H1 (cell line): Measurements from ENCODE around the gene ZNF516. TPM values are rescaled to one million over a fixed set of nuclear protein-coding genes. Genes with fewer than 3 reads are reported as not detected.

Experiments
- CTCF ChIA-PET: fragments of 300-600 bp; sonication (Branson Sonifier 250); formaldehyde crosslinking; loops from one replicate; lab custom pipeline; 2021; ENCODE audit not compliant: partially characterized antibody; lab: Charles Lee
- POLR2A ChIA-PET: fragments of 300-600 bp; sonication (Branson Sonifier 250); formaldehyde crosslinking; loops from one replicate; lab custom pipeline; 2021; ENCODE audit warnings: inconsistent platforms; ENCODE audit not compliant: partially characterized antibody; lab: Charles Lee
- DNase-seq, 2 experiments: peaks; one replicate each; pipeline versions ENCODE4 v3.0.0 to v3.0.0-alpha.2; 2010 to 2022; ENCODE audit warnings: low spot score in 2 of 2, low read depth in 1 of 2, mixed read lengths in 1 of 2
- FAIRE-seq: peaks from 2 replicates; lab custom pipeline; 2011; peaks lifted over from hg19 to GRCh38; lab: Jason Lieb, UNC
- H2AFZ ChIP-seq: 2 replicates; pipeline ENCODE4 v1.8.1; 2012; ENCODE audit warnings: low read length, inconsistent platforms
- H2AK5ac ChIP-seq: 2 replicates; pipeline ENCODE4 v1.6.1; 2013; ENCODE audit warnings: low read depth, low read length
- H2BK120ac ChIP-seq: replicated peaks from 2 replicates; pipeline ENCODE3; 2013; ENCODE audit warnings: low read depth, low read length, inconsistent platforms
- H2BK12ac ChIP-seq: 2 replicates; pipeline ENCODE4 v1.6.1; 2013; ENCODE audit warnings: low read depth, low read length
- H2BK15ac ChIP-seq: 2 replicates; pipeline ENCODE4 v1.6.1; 2013; ENCODE audit warnings: low read length
- H2BK20ac ChIP-seq: 2 replicates; pipeline ENCODE4 v1.6.1; 2013; ENCODE audit warnings: low read length
- H2BK5ac ChIP-seq: 2 replicates; pipeline ENCODE4 v1.6.1; 2013; ENCODE audit warnings: low read depth, low read length
- H3K14ac ChIP-seq: 2 replicates; pipeline ENCODE4 v1.6.1; 2013; ENCODE audit warnings: inconsistent platforms; ENCODE audit not compliant: insufficient read length
- H3K18ac ChIP-seq: 2 replicates; pipeline ENCODE4 v1.6.1; 2013; ENCODE audit warnings: low read length; ENCODE audit errors: extremely low read depth
- H3K23ac ChIP-seq: 2 replicates; pipeline ENCODE4 v1.6.1; 2013; ENCODE audit warnings: inconsistent platforms; ENCODE audit not compliant: insufficient read length
- H3K23me2 ChIP-seq: 2 replicates; pipeline ENCODE4 v1.6.1; 2013; ENCODE audit warnings: low read depth, low read length
- H3K27ac ChIP-seq: 2 replicates; pipeline ENCODE4 v1.6.1; 2011; ENCODE audit warnings: low read depth, low read length, inconsistent platforms
- H3K27me3 ChIP-seq, 4 experiments: replicated peaks in 1 of 4; 1 replicate in 1 of 4; 2 replicates in 3 of 4; pipeline versions ENCODE4 v1.6.1 to v1.8.1; 2011 to 2013; ENCODE audit warnings: low read length in 3 of 4, mild to moderate bottlenecking in 3 of 4, inconsistent platforms in 2 of 4, mixed read lengths in 2 of 4, moderate library complexity in 1 of 4; ENCODE audit not compliant: control insufficient read depth in 3 of 4, insufficient read depth in 3 of 4; ENCODE audit errors: extremely low read depth in 1 of 4
- H3K36me3 ChIP-seq, 4 experiments: 2 replicates each; pipeline versions ENCODE4 v1.6.1 to v1.8.1; 2011 to 2013; ENCODE audit warnings: mild to moderate bottlenecking in 4 of 4, low read length in 3 of 4, moderate library complexity in 2 of 4, control low read depth in 1 of 4, inconsistent platforms in 1 of 4; ENCODE audit not compliant: insufficient read depth in 4 of 4, control insufficient read depth in 2 of 4
- H3K4ac ChIP-seq: replicated peaks from 2 replicates; pipeline ENCODE3; 2013; ENCODE audit warnings: low read length, low read depth, mixed read lengths, inconsistent platforms; ENCODE audit not compliant: insufficient read length
- H3K4me1 ChIP-seq, 4 experiments: replicated peaks in 1 of 4; 1 replicate in 1 of 4; 2 replicates in 3 of 4; pipeline versions ENCODE4 v1.6.1 to v1.8.1; 2011 to 2013; ENCODE audit warnings: low read length in 3 of 4, inconsistent platforms in 2 of 4, mixed read lengths in 1 of 4; ENCODE audit not compliant: insufficient read depth in 4 of 4, control insufficient read depth in 3 of 4
- H3K4me2 ChIP-seq, 2 experiments: 2 replicates each; pipeline versions ENCODE4 v1.6.1 to v1.8.1; 2011 to 2013; ENCODE audit warnings: low read depth in 2 of 2, low read length in 2 of 2, control low read depth in 1 of 2, inconsistent platforms in 1 of 2, mild to moderate bottlenecking in 1 of 2; ENCODE audit not compliant: insufficient read depth in 1 of 2
- H3K4me3 ChIP-seq, 4 experiments: fragments of 200-600, 300-600 bp in 1 of 4; sonication (generic), shearing (Covaris generic), sonication (Bioruptor Twin) in 1 of 4; 2 replicates each; pipeline versions ENCODE4 v1.5.1 to v1.8.1; 2011 to 2016; ENCODE audit warnings: low read length in 4 of 4, low read depth in 3 of 4, control low read depth in 2 of 4, inconsistent platforms in 2 of 4, mild to moderate bottlenecking in 2 of 4, mixed read lengths in 1 of 4, moderate library complexity in 1 of 4; ENCODE audit not compliant: insufficient read depth in 2 of 4; ENCODE audit errors: extremely low read depth in 1 of 4
- H3K56ac ChIP-seq: replicated peaks from 2 replicates; pipeline ENCODE3; 2013; ENCODE audit warnings: low read depth, mild to moderate bottlenecking, mixed read lengths, low read length, inconsistent platforms; ENCODE audit not compliant: insufficient read length
- H3K79me1 ChIP-seq: 2 replicates; pipeline ENCODE4 v1.6.1; 2013; ENCODE audit warnings: low read depth, low read length, control low read depth
- H3K79me2 ChIP-seq, 2 experiments: 2 replicates each; pipeline versions ENCODE4 v1.6.1 to v1.8.1; 2012 to 2013; ENCODE audit warnings: low read length in 2 of 2, mild to moderate bottlenecking in 2 of 2, inconsistent platforms in 1 of 2; ENCODE audit not compliant: insufficient read depth in 2 of 2, control insufficient read depth in 1 of 2
- H3K9ac ChIP-seq, 4 experiments: replicated peaks in 1 of 4; 1 replicate in 1 of 4; 2 replicates in 3 of 4; pipeline versions ENCODE4 v1.6.1 to v1.8.1; 2011 to 2013; ENCODE audit warnings: low read depth in 3 of 4, low read length in 3 of 4, control low read depth in 2 of 4, mild to moderate bottlenecking in 2 of 4, moderate library complexity in 2 of 4, inconsistent platforms in 1 of 4; ENCODE audit errors: extremely low read depth in 1 of 4
- H3K9me3 ChIP-seq, 2 experiments: 2 replicates each; pipeline versions ENCODE4 v1.6.1 to v1.8.1; 2012 to 2013; ENCODE audit warnings: mild to moderate bottlenecking in 2 of 2, moderate library complexity in 2 of 2, control low read depth in 1 of 2, inconsistent platforms in 1 of 2, low read depth in 1 of 2, low read length in 1 of 2, mixed read lengths in 1 of 2; ENCODE audit not compliant: insufficient read depth in 2 of 2
- H4K20me1 ChIP-seq, 2 experiments: replicated peaks in 1 of 2; 2 replicates each; pipeline versions ENCODE3 to v1.8.1; 2011 to 2013; ENCODE audit warnings: inconsistent platforms in 2 of 2, low read length in 2 of 2, mild to moderate bottlenecking in 1 of 2; ENCODE audit not compliant: insufficient read depth in 2 of 2, control insufficient read depth in 1 of 2
- H4K5ac ChIP-seq: 2 replicates; pipeline ENCODE4 v1.6.1; 2013; ENCODE audit warnings: low read length, low read depth, mixed read lengths, inconsistent platforms; ENCODE audit not compliant: insufficient read length
- H4K8ac ChIP-seq: 2 replicates; pipeline ENCODE4 v1.8.0; 2013; ENCODE audit warnings: mild to moderate bottlenecking, moderate library complexity, low read length, inconsistent platforms; ENCODE audit not compliant: insufficient read depth; ENCODE audit errors: extremely low read depth
- H4K91ac ChIP-seq: replicated peaks from 2 replicates; pipeline ENCODE3; 2013; ENCODE audit warnings: low read length, mixed read lengths, inconsistent platforms; ENCODE audit not compliant: insufficient read length
- BCL11A ChIP-seq, 2 experiments: IDR thresholded peaks; one replicate each; pipeline ENCODE4 v1.6.1; 2011; ENCODE audit warnings: low read depth in 2 of 2, low read length in 2 of 2, mild to moderate bottlenecking in 2 of 2
- EP300 ChIP-seq, 2 experiments: IDR thresholded peaks; 1 replicate in 1 of 2; 2 replicates in 1 of 2; pipeline ENCODE4 v1.6.1; 2011 to 2012; ENCODE audit warnings: low read depth in 2 of 2, low read length in 2 of 2, mild to moderate bottlenecking in 2 of 2, borderline replicate concordance in 1 of 2, inconsistent platforms in 1 of 2, moderate library complexity in 1 of 2
- HDAC2 ChIP-seq, 2 experiments: fragments of 300-600 bp in 1 of 2; sonication (generic) in 1 of 2; IDR thresholded peaks; 2 replicates each; pipeline ENCODE4 v1.6.1; 2011 to 2012; ENCODE audit warnings: low read depth in 2 of 2, low read length in 2 of 2, mild to moderate bottlenecking in 2 of 2, moderate library complexity in 2 of 2, borderline replicate concordance in 1 of 2, inconsistent platforms in 1 of 2
- NANOG ChIP-seq: IDR thresholded peaks from 2 replicates; pipeline ENCODE4 v1.6.1; 2011; ENCODE audit warnings: low read length, low read depth, mild to moderate bottlenecking, inconsistent platforms; ENCODE audit not compliant: insufficient read depth, poor library complexity, severe bottlenecking
- POU5F1 ChIP-seq: IDR thresholded peaks from 2 replicates; pipeline ENCODE4 v1.6.1; 2011; ENCODE audit warnings: low read depth, mild to moderate bottlenecking, low read length, moderate library complexity
- RNF2 ChIP-seq: fragments of 200-900, 300-1000 bp; sonication (generic); IDR thresholded peaks from 2 replicates; pipeline ENCODE4 v1.7.1; 2016; ENCODE audit warnings: borderline replicate concordance, low read depth, mild to moderate bottlenecking, antibody characterized with exemption, low read length; ENCODE audit not compliant: poor library complexity, severe bottlenecking; ENCODE audit errors: missing control alignments
- TAF1 ChIP-seq: IDR thresholded peaks from 2 replicates; pipeline ENCODE4 v1.6.1; 2011; ENCODE audit warnings: mild to moderate bottlenecking, low read depth, low read length
- WGBS, 2 experiments: shearing (Covaris generic) in 1 of 2; methylation state at CpG; one replicate each; pipeline versions ENCODE4 v1.1.6 to v1.1.7; 2013 to 2015; ENCODE audit warnings: low lambda C conversion rate in 2 of 2, mixed read lengths in 2 of 2, inconsistent platforms in 1 of 2, low coverage in 1 of 2, missing lambda C conversion rate in 1 of 2; ENCODE audit not compliant: insufficient replicate concordance in 2 of 2, insufficient coverage in 1 of 2, insufficient read length in 1 of 2; ENCODE audit errors: extremely low coverage in 1 of 2, missing lambda C conversion rate in 1 of 2; 5-methylcytosine and 5-hydroxymethylcytosine counted together
- polyA plus RNA-seq, 7 experiments: library from polyadenylated mRNA; depleted of rRNA in 3 of 7; stranded (reverse) in 5 of 7; unstranded in 2 of 7; fragments of >200 nt in 5 of 7; fragments of 200-250 nt in 2 of 7; gene quantifications; 1 replicate in 5 of 7; 2 replicates in 1 of 7; 4 replicates in 1 of 7; pipeline versions ENCODE4 v1.2.1 to v1.2.3, GENCODE V29; 2011 to 2013; ENCODE audit warnings: missing spikeins in 2 of 7, mixed read lengths in 2 of 7
- total RNA-seq: library from RNA; stranded (reverse); fragmentation: NEBNext Ultra II Directional; extraction: Animal tissue kit (Norgen Biotek cat#: 25700); gene quantifications from 2 replicates; pipeline ENCODE4 v1.2.1, GENCODE V29; 2021
- TF ChIP-seq, protein P1 (sequence below): IDR thresholded peaks from 2 replicates; pipeline ENCODE4 v1.6.1; 2012; ENCODE audit warnings: inconsistent platforms
- TF ChIP-seq, protein P2 (sequence below), 3 experiments: IDR thresholded peaks; 1 replicate in 2 of 3; 2 replicates in 1 of 3; pipeline versions ENCODE4 v1.5.1 to v1.6.1; 2011; ENCODE audit warnings: low read length in 3 of 3, mild to moderate bottlenecking in 3 of 3, inconsistent platforms in 2 of 3, low read depth in 1 of 3, moderate library complexity in 1 of 3; ENCODE audit not compliant: insufficient read depth in 1 of 3; ENCODE audit errors: control extremely low read depth in 1 of 3

Gene ZNF516
- total and polyA plus RNA-seq, 2 of the 8 experiments (the other 6 are each of a cell fraction or from before 2014, with no cell fraction given), result 7.3 to 17.0 TPM

DNA sequence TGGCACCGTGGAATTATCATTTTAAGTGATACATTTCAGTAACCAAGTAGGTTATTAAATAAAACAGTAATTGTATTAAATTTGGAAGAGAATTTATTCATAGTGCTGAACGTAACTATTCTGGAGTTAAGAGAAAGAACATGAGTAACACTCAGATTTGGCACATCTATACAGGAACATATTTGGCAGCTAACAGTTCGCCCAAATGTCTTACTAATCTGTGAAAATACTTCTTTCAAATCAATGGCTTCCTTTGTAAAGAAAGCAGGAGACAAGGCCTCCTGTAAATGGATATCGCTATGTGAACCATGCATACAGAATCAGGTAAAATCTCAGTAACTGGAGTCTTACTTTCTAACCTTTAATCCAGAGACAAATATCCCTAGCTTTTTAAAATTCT lies 64.4 kb downstream of the ZNF516 start:
- FAIRE-seq, result no peak
- Histone ChIP-seq H2BK12ac (no peak overlapping the region), H3K14ac (no peak overlapping the region)
- TF ChIP-seq TAF1 (no peak), HDAC2 (IDR thresholded peaks at IDR 0.05; ENCODE audit: borderline replicate concordance in 1 of 2, low read depth in 2 of 2, low read length in 2 of 2) (no peak), RNF2 (no peak), NANOG (no peak), EP300 (IDR thresholded peaks at IDR 0.05; ENCODE audit: borderline replicate concordance in 1 of 2, low read depth in 2 of 2, low read length in 2 of 2) (no peak), BCL11A (IDR thresholded peaks at IDR 0.05; ENCODE audit: low read depth in 2 of 2, low read length in 2 of 2) (no peak), POU5F1 (no peak)
- TF ChIP-seq, protein P1, sequence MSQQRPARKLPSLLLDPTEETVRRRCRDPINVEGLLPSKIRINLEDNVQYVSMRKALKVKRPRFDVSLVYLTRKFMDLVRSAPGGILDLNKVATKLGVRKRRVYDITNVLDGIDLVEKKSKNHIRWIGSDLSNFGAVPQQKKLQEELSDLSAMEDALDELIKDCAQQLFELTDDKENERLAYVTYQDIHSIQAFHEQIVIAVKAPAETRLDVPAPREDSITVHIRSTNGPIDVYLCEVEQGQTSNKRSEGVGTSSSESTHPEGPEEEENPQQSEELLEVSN, result no peak
- TF ChIP-seq, protein P2, sequence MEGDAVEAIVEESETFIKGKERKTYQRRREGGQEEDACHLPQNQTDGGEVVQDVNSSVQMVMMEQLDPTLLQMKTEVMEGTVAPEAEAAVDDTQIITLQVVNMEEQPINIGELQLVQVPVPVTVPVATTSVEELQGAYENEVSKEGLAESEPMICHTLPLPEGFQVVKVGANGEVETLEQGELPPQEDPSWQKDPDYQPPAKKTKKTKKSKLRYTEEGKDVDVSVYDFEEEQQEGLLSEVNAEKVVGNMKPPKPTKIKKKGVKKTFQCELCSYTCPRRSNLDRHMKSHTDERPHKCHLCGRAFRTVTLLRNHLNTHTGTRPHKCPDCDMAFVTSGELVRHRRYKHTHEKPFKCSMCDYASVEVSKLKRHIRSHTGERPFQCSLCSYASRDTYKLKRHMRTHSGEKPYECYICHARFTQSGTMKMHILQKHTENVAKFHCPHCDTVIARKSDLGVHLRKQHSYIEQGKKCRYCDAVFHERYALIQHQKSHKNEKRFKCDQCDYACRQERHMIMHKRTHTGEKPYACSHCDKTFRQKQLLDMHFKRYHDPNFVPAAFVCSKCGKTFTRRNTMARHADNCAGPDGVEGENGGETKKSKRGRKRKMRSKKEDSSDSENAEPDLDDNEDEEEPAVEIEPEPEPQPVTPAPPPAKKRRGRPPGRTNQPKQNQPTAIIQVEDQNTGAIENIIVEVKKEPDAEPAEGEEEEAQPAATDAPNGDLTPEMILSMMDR (IDR thresholded peaks at IDR 0.05; ENCODE audit: control extremely low read depth in 1 of 3, insufficient read depth in 1 of 3, low read depth in 1 of 3, low read length in 3 of 3), result no peak

More for the DNA sequence above, 64.4 kb downstream of the ZNF516 start:
- 88% methylated on average over 4 of the region's 4 CpGs; no CpG with 5 or more reads in 1 of the 2 experiments for WGBS, 2 experiments
- no peaks in the 10 kb centered on the region for H3K9me3 ChIP-seq
- no peak overlapping the region for H2AFZ ChIP-seq
- peaks cover 0 to 28% of the 10 kb centered on the region in 2 experiments; a peak in 2 of 4 replicates for H3K79me2 ChIP-seq
- no peak overlapping the region for H4K8ac ChIP-seq
- peaks cover 3 to 21% of the 10 kb centered on the region in 2 experiments for H4K20me1 ChIP-seq
- POLR2A ChIA-PET, result no interaction called here
- no peak overlapping the region for H3K4me2 ChIP-seq
- no peak overlapping the region for H2BK5ac ChIP-seq
- H3K4me1 ChIP-seq, result peaks cover 0 to 10% (median 3%) of the 10 kb centered on the region in 4 experiments; a peak in 3 of 7 replicates
- no peak overlapping the region for H3K18ac ChIP-seq
- H4K5ac ChIP-seq, result no peak overlapping the region
- no peak overlapping the region for H2BK20ac ChIP-seq
- H2BK15ac ChIP-seq, result no peak overlapping the region
- no peak overlapping the region for H3K4me3 ChIP-seq
- no peak overlapping the region for H3K23ac ChIP-seq
- H2BK120ac ChIP-seq, result no peak overlapping the region
- no peak for DNase-seq
- CTCF ChIA-PET, result interaction anchor here (1.6 to 2.5 kb wide), 2 partner anchors 32 to 34 kb away, joined by 4 to 9 read pairs; no protein-coding TSS in a partner anchor
- no peaks in the 10 kb centered on the region for H3K27me3 ChIP-seq
- no peak overlapping the region for H3K4ac ChIP-seq
- no peak overlapping the region for H3K27ac ChIP-seq
- no peak overlapping the region for H2AK5ac ChIP-seq
- no peaks in the 10 kb centered on the region for H3K23me2 ChIP-seq
- no peaks in the 10 kb centered on the region for H3K36me3 ChIP-seq
- peaks cover 15% of the 10 kb centered on the region for H3K79me1 ChIP-seq
- no peak overlapping the region for H3K9ac ChIP-seq
- H4K91ac ChIP-seq, result no peak overlapping the region
- no peak overlapping the region for H3K56ac ChIP-seq
